ENCODE data around the gene HMCN2.

DNA sequence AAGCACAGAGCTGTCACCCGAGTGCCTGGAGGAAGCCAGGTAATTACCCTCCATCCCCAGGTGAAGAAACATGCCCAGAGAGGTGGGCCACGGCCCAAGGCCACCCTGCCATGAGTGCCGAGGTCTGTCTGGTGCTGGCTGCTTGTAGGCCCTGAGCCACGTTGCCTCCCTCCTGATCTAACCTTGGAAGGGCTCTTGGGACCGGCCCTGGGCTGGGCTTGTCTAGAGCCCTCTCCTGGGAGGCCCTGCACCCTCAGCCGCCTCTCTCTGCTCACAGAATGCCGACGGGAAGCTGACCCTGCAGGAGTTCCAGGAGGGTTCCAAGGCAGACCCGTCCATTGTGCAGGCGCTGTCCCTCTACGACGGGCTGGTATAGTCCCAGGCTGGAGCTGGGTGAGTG lies 39.4 kb upstream of the HMCN2 start:
- TF ChIP-seq POLR2A (IDR thresholded peaks at IDR 0.05; ENCODE audit: low read length) = no peak
- no peak for TF ChIP-seq JUN (IDR thresholded peaks at IDR 0.05)
- no peak for TF ChIP-seq PHF8 (IDR thresholded peaks at IDR 0.05; ENCODE audit: borderline replicate concordance, low read depth)
- TF ChIP-seq PBX3 (IDR thresholded peaks at IDR 0.05) = no peak
